ENCODE measurements around the gene ADAM8.

Gene ADAM8

GRCh38 chr10:133308421-133309099 lies 31.9 kb upstream of the ADAM8 start, which contains the start of the genes TUBGCP2 and ZNF511:
Gene TUBGCP2 (minus strand): TSS chr10:133308872. CDS start chr10:133302941, 5,931 bp downstream.
Gene ZNF511 (plus strand): TSS chr10:133308914. CDS start chr10:133308944, 30 bp downstream.
- DNase-seq, result peak; percentile 77

- peak; percentile 70 for DNase-seq
These were observed 31.2 kb upstream of the ADAM8 start for GRCh38 chr10:133307776-133308420.

- no peak for DNase-seq
These were observed 30.3 kb upstream of the ADAM8 start for GRCh38 chr10:133306941-133307379.

DNA sequence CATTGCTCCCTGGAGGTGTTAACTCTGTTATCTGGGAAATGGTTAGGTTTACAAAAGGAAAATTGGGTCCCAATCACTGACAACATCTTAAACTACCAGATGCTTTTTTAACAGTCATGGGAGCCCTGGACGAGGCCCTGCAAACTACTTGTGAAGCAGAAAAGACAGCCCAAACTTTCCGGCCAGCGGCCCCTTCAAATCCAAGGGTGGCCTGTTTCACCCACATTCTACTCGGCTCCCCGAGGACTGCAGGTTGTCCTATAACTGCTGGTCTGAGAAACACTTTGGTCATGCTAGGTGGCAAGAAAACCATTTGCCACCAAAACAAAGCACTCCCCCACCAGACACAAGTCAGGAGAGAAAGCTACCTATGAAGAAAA lies 29.4 kb upstream of the ADAM8 start:
- DNase-seq, result no peak

GRCh38 chr10:133303206-133303605 lies 26.5 kb upstream of the ADAM8 start:
- DNase-seq, result no peak

- DNase-seq, result no peak
These were observed 25.6 kb upstream of the ADAM8 start for GRCh38 chr10:133302230-133302629.

- DNase-seq, result no peak
These were observed 23.1 kb upstream of the ADAM8 start for GRCh38 chr10:133299738-133300137.

- no peak for DNase-seq
These were observed 22.6 kb upstream of the ADAM8 start for GRCh38 chr10:133299224-133299623.

- no peak for DNase-seq
These were observed 21.8 kb upstream of the ADAM8 start for GRCh38 chr10:133298466-133298865.

DNA sequence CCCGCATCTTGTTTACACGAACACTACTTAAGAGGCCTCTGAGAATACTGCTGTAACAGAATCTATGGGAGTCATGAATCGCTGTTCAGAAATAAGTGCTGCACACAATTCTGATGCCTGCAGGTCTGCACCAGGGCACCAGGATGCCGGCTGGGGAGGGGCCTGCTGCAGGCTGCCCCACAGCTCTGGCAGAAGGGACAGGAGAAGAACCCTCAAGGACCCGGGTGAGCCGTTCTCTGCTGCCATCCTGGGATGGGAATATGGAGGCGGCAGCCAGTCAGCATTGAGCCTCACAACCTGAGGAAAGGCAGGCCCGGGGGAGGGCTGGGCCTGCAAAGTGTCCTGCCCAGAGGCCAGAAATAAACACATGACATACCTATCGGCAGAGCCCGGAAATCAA lies 20.8 kb upstream of the ADAM8 start:
- no peak for DNase-seq

- no peak for DNase-seq
These were observed 19.0 kb upstream of the ADAM8 start for GRCh38 chr10:133295426-133296320.

GRCh38 chr10:133294189-133294588 lies 17.5 kb upstream of the ADAM8 start:
- no peak for DNase-seq

- no peak for DNase-seq
These were observed 17.1 kb upstream of the ADAM8 start for GRCh38 chr10:133293810-133294119.

- DNase-seq, result no peak
These were observed 16.5 kb upstream of the ADAM8 start for GRCh38 chr10:133292919-133293809.

- DNase-seq, result no peak
These were observed 13.1 kb upstream of the ADAM8 start for GRCh38 chr10:133289761-133290160.

DNA sequence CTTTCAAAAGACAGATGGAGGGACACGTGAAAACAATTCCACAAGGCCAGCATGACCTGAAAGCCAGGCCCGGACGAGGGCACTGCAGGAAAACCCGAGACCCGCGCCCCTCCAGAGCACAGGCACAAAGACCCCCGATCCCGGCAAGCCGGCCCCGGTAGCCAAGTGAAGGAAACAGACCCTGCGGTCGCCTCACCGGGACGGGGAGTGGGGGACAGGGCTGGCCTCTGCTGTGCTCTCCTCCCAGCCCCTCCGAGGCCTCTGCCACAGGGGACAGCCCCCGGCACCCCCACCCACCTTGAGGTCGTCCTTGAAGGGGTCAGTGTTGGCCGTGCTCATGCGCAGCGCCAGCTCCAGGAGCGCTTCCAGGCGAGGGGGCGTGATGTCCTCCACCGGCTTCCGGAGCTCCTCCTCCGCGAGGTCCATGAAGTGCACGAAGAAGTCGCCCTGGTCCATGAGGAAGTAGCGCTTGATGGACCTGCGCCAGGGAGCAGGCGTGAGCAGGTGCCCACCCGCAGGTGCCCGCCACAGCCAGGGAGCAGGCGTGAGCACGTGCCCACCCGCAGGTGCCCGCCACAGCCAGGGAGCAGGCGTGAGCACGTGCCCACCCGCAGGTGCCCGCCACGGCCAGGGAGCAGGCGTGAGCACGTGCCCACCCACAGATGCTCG lies 11.3 kb upstream of the ADAM8 start:
- no peak for DNase-seq

- no peak for DNase-seq
These were observed 9.7 kb upstream of the ADAM8 start for GRCh38 chr10:133286366-133286765.

- DNase-seq, result no peak
These were observed 8.5 kb upstream of the ADAM8 start for GRCh38 chr10:133285217-133285616.

GRCh38 chr10:133283931-133284330 lies 7.3 kb upstream of the ADAM8 start:
- DNase-seq, result no peak

GRCh38 chr10:133282846-133283390 lies 6.2 kb upstream of the ADAM8 start:
- DNase-seq, result no peak

- DNase-seq, result no peak
These were observed 5.1 kb upstream of the ADAM8 start for GRCh38 chr10:133281628-133282372.

All from NCI-H345 (cell line).